PC-3 (cell line): ENCODE results near the gene SLC22A2.

Experiments used
- CTCF ChIP-seq: fragments of 300-600 bp; sonication (generic); conservative IDR thresholded peaks from 2 replicates; pipeline ENCODE4 v1.5.1; 2017; ENCODE audit warnings: antibody characterized with exemption, low read depth, mild to moderate bottlenecking, low read length
- EZH2phosphoT487 ChIP-seq: fragments of 300-600 bp; sonication (generic); IDR thresholded peaks from 2 replicates; pipeline ENCODE4 v1.6.1; 2018; ENCODE audit warnings: mild to moderate bottlenecking, antibody characterized with exemption, low read length, borderline replicate concordance

DNA sequence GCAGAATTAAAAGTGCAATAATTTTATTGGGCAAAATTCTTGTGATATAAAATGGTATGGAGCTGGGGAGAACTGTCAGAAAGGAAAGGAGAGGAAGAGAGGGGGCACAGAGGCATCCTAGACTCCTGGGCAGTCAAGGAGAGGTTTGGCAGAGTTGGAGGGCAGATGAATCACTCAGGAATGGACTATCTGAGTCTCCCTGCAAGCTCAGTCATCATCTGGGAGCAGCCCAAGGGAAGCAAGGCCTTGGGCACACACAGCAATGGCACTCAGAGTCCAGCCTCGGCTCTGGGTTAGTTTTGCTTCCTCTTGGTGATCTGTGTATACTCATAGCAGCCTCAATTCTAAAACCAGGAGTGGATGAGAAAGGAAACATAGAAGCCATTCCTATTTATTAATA is 69.8 kb downstream of the SLC22A2 start:
- no peak for TF ChIP-seq CTCF
- TF ChIP-seq EZH2phosphoT487: no peak
